Measurements from ENCODE around the gene GLDC. TPM values are rescaled to one million over a fixed set of nuclear protein-coding genes. Genes with fewer than 3 reads are reported as not detected.

Gene GLDC
- total RNA-seq, 1 donor from 2014 or later = 100 TPM

DNA sequence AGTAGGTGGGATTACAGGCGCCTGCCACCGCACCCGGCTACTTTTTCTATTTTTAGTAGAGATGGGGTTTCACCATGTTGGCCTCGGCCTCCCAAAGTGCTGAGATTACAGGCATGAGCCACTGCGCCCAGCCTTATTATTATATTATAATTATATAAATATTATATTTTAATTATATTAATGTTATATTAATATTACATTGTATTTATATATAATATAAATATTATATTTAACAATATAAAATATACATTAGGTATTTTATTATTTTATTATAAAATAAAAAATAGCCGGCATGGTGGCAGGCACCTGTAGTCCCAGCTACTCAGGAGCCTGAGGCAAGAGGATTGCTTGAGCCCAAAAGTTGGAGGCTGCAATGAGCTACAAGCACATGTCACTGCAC, 21.6 kb upstream of the GLDC start:
- no peak for TF ChIP-seq EZH2 (IDR thresholded peaks at IDR 0.05)
- Mint-ChIP-seq H3K36me3 (peaks cover 4% of the 10 kb centered on the region), H3K4me1 (no peaks in the 10 kb centered on the region), H3K27ac (no peak overlapping the region), H3K27me3 (ENCODE audit: insufficient read depth, low read depth) (no peaks in the 10 kb centered on the region), H3K4me3 (no peak overlapping the region), H3K9me3 (no peaks in the 10 kb centered on the region)
- Histone ChIP-seq H3K27ac (no peak overlapping the region), H3K4me3 (no peak overlapping the region), H3K79me2 (ENCODE audit: low read depth) (no peaks in the 10 kb centered on the region), H3F3A (ENCODE audit: low read depth) (no peaks in the 10 kb centered on the region), H4K20me1 (ENCODE audit: low read depth) (no peaks in the 10 kb centered on the region), H3K4me2 (no peak overlapping the region), H3K9me3 (ENCODE audit: low read depth) (no peaks in the 10 kb centered on the region), H3K9ac (no peak overlapping the region), H2AFZ (replicated peaks) (no peak overlapping the region), H3K27me3 (no peaks in the 10 kb centered on the region), H3K36me3 (no peaks in the 10 kb centered on the region), H3K4me1 (peaks cover 3% of the 10 kb centered on the region)
- no peak for DNase-seq (ENCODE audit: low spot score)

- peak overlapping the region; percentile 4 for H3K27ac Mint-ChIP-seq
These were observed 20.1 kb upstream of the GLDC start for GRCh38 chr9:6665628-6666027.

DNA sequence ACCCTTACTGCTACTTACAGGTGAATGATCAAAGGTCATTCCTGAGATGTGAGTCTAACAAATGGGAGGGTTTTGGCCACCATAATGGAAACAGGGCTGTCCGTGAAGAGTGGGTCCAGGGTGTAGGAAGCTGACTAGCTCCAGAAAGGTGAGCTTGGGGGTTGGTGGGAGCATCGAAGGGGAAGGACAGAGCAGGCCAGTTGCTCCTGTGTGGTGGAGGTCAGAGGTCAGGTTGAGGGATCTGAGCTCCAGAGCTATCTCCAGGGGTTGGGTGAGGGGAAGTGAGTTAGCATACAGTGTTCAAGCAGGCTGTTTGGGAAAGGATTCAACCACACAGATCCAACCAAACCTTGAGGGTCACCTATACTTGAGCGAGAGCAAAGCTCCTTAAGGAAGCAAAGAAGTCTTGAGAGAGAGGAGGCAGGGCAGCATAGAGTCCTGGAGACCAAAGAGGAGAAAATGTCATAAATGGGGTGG, 18.7 kb upstream of the GLDC start:
- Histone ChIP-seq H3K9ac (no peak overlapping the region), H3K9me3 (ENCODE audit: low read depth) (no peaks in the 10 kb centered on the region), H3K27me3 (no peaks in the 10 kb centered on the region), H3K4me1 (peaks cover 3% of the 10 kb centered on the region), H2AFZ (replicated peaks) (no peak overlapping the region), H3F3A (ENCODE audit: low read depth) (no peaks in the 10 kb centered on the region), H3K27ac (no peak overlapping the region), H3K4me2 (no peak overlapping the region), H3K36me3 (no peaks in the 10 kb centered on the region), H4K20me1 (ENCODE audit: low read depth) (no peaks in the 10 kb centered on the region), H3K4me3 (no peak overlapping the region), H3K79me2 (ENCODE audit: low read depth) (no peaks in the 10 kb centered on the region)
- DNase-seq (ENCODE audit: low spot score) = no peak
- H3K27ac Mint-ChIP-seq = peak overlapping the region; percentile 53
- TF ChIP-seq, protein P1, sequence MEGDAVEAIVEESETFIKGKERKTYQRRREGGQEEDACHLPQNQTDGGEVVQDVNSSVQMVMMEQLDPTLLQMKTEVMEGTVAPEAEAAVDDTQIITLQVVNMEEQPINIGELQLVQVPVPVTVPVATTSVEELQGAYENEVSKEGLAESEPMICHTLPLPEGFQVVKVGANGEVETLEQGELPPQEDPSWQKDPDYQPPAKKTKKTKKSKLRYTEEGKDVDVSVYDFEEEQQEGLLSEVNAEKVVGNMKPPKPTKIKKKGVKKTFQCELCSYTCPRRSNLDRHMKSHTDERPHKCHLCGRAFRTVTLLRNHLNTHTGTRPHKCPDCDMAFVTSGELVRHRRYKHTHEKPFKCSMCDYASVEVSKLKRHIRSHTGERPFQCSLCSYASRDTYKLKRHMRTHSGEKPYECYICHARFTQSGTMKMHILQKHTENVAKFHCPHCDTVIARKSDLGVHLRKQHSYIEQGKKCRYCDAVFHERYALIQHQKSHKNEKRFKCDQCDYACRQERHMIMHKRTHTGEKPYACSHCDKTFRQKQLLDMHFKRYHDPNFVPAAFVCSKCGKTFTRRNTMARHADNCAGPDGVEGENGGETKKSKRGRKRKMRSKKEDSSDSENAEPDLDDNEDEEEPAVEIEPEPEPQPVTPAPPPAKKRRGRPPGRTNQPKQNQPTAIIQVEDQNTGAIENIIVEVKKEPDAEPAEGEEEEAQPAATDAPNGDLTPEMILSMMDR (IDR thresholded peaks at IDR 0.05) = no peak
- no peak for TF ChIP-seq EZH2 (IDR thresholded peaks at IDR 0.05)
- H3K9me3 Mint-ChIP-seq = no peaks in the 10 kb centered on the region
- peaks cover 5% of the 10 kb centered on the region for H3K27me3 Mint-ChIP-seq (ENCODE audit: insufficient read depth, low read depth)
- H3K36me3 Mint-ChIP-seq = peaks cover 2% of the 10 kb centered on the region
- no peaks in the 10 kb centered on the region for H3K4me1 Mint-ChIP-seq
- H3K4me3 Mint-ChIP-seq = no peak overlapping the region

More at GRCh38 chr9:6665628-6666027, 20.1 kb upstream of the GLDC start:
- Histone ChIP-seq H3K9ac (no peak overlapping the region), H3K4me2 (no peak overlapping the region), H3K4me1 (peaks cover 3% of the 10 kb centered on the region), H2AFZ (replicated peaks) (no peak overlapping the region), H4K20me1 (ENCODE audit: low read depth) (no peaks in the 10 kb centered on the region), H3K4me3 (no peak overlapping the region), H3F3A (ENCODE audit: low read depth) (no peaks in the 10 kb centered on the region), H3K9me3 (ENCODE audit: low read depth) (no peaks in the 10 kb centered on the region), H3K79me2 (ENCODE audit: low read depth) (no peaks in the 10 kb centered on the region), H3K27me3 (no peaks in the 10 kb centered on the region), H3K27ac (no peak overlapping the region), H3K36me3 (no peaks in the 10 kb centered on the region)
- no peaks in the 10 kb centered on the region for H3K9me3 Mint-ChIP-seq
- no peak for DNase-seq (ENCODE audit: low spot score)
- no peaks in the 10 kb centered on the region for H3K4me1 Mint-ChIP-seq
- no peak overlapping the region for H3K4me3 Mint-ChIP-seq
- H3K36me3 Mint-ChIP-seq = peaks cover 2% of the 10 kb centered on the region
- peaks cover 5% of the 10 kb centered on the region for H3K27me3 Mint-ChIP-seq (ENCODE audit: insufficient read depth, low read depth)
- TF ChIP-seq, protein P1 (IDR thresholded peaks at IDR 0.05) = no peak
- TF ChIP-seq EZH2 (IDR thresholded peaks at IDR 0.05) (no peak), EZH2phosphoT487 (IDR thresholded peaks at IDR 0.05) (no peak)

DNA sequence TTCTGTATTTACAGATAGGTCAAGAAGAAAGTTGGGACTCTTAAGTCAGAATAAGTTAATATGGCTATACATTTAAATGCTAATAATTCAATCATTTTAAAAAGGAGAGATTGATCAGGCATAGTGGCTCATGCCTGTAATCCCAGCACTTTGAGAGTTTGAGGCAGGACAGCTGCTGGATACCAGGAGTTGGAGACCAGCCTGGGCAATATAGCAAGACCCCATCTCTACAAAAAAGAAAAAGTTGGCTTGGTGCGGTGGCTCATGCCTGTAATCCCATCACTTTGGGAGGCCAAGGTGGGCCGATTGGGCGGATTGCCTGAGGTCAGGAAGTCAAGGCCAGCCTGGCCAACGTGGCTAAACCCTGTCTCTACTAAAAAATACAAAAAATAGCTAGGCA, 15.0 kb upstream of the GLDC start:
- Histone ChIP-seq H3K27ac (no peak overlapping the region), H3K4me2 (no peak overlapping the region), H3K27me3 (no peaks in the 10 kb centered on the region), H3K9ac (no peak overlapping the region), H3K36me3 (no peaks in the 10 kb centered on the region), H2AFZ (replicated peaks) (no peak overlapping the region), H3K4me1 (peaks cover 9% of the 10 kb centered on the region), H3K79me2 (ENCODE audit: low read depth) (no peaks in the 10 kb centered on the region), H4K20me1 (ENCODE audit: low read depth) (no peaks in the 10 kb centered on the region), H3K9me3 (ENCODE audit: low read depth) (no peaks in the 10 kb centered on the region), H3F3A (ENCODE audit: low read depth) (peaks cover 5% of the 10 kb centered on the region), H3K4me3 (no peak overlapping the region)
- Mint-ChIP-seq H3K27me3 (ENCODE audit: insufficient read depth, low read depth) (peaks cover 5% of the 10 kb centered on the region), H3K4me1 (no peaks in the 10 kb centered on the region), H3K4me3 (no peak overlapping the region), H3K27ac (no peak overlapping the region), H3K36me3 (peaks cover 2% of the 10 kb centered on the region), H3K9me3 (no peaks in the 10 kb centered on the region)
- no peak for TF ChIP-seq EZH2phosphoT487 (IDR thresholded peaks at IDR 0.05)
- no peak for TF ChIP-seq EZH2 (IDR thresholded peaks at IDR 0.05)
- TF ChIP-seq, protein P1 (IDR thresholded peaks at IDR 0.05) = no peak
- no peak for DNase-seq (ENCODE audit: low spot score)

All from neural progenitor cell (in vitro differentiated cells).